B cell (primary cell): ENCODE data around the gene LRRC47. TPM values are rescaled to one million over a fixed set of nuclear protein-coding genes. Genes with fewer than 3 reads are reported as not detected.

Experiments used
- ATAC-seq: fragments of 200-7000 bp; cut with Tn5 transposase; one replicate; pipeline ENCODE4 v1.10.0; 2021; ENCODE audit warnings: low read depth, mild to moderate bottlenecking, moderate number of reproducible peaks, moderate library complexity
- CTCF ChIA-PET: fragments of 350-600 bp; sonication (Branson Sonifier 250); formaldehyde crosslinking; loops from one replicate; lab custom pipeline; 2021; ENCODE audit warnings: antibody characterized with exemption, inconsistent platforms; lab: Charles Lee
- POLR2A ChIA-PET: fragments of 350-600 bp; sonication (Branson Sonifier 250); formaldehyde crosslinking; loops from one replicate; lab custom pipeline; 2021; ENCODE audit warnings: antibody characterized with exemption; lab: Charles Lee
- DNase-seq: peaks from one replicate; pipeline ENCODE4 v3.0.0; 2013
- H2AFZ ChIP-seq: 2 replicates; pipeline ENCODE4 v1.6.1; 2012; ENCODE audit warnings: mild to moderate bottlenecking, low read depth, low read length; ENCODE audit not compliant: insufficient read depth, poor library complexity, severe bottlenecking
- H3K27ac ChIP-seq, 2 donors: 1 replicate in 1 of 2; 2 replicates in 1 of 2; pipeline ENCODE4 v1.5.1; 2012 to 2013; ENCODE audit warnings: low read length in 2 of 2, mild to moderate bottlenecking in 2 of 2, moderate library complexity in 1 of 2
- H3K27me3 ChIP-seq, 4 experiments: fragments of 200-600 bp in 1 of 4; sonication (generic) in 1 of 4; replicated peaks in 1 of 4; 1 replicate in 2 of 4; 2 replicates in 2 of 4; pipeline versions ENCODE4 v1.6.1 to v1.7.0; 2013 to 2016; ENCODE audit warnings: low read length in 3 of 4, mild to moderate bottlenecking in 2 of 4, mixed read lengths in 1 of 4, moderate library complexity in 1 of 4; ENCODE audit not compliant: insufficient read depth in 4 of 4, control insufficient read depth in 3 of 4; ENCODE audit errors: control extremely low read depth in 1 of 4
- H3K36me3 ChIP-seq, 2 experiments: replicated peaks in 1 of 2; 1 replicate in 1 of 2; 2 replicates in 1 of 2; pipeline versions ENCODE4 v1.6.1 to v1.7.1; 2013; ENCODE audit warnings: low read length in 1 of 2; ENCODE audit not compliant: insufficient read depth in 2 of 2, control insufficient read depth in 1 of 2; ENCODE audit errors: control extremely low read depth in 1 of 2, extremely low read depth in 1 of 2
- H3K4me1 ChIP-seq, 2 donors: fragments of 200-600 bp in 1 of 2; sonication (generic) in 1 of 2; 1 replicate in 1 of 2; 2 replicates in 1 of 2; pipeline versions ENCODE4 v1.5.1 to v1.6.1; 2013 to 2017; ENCODE audit warnings: low read length in 2 of 2; ENCODE audit not compliant: control insufficient read depth in 2 of 2, insufficient read depth in 2 of 2
- H3K4me2 ChIP-seq: replicated peaks from 2 replicates; pipeline ENCODE3; 2012; ENCODE audit warnings: mild to moderate bottlenecking, low read depth, low read length; ENCODE audit not compliant: poor library complexity, severe bottlenecking
- H3K4me3 ChIP-seq, 5 experiments: fragments of 200-600 bp in 1 of 5; sonication (generic) in 1 of 5; 1 replicate in 3 of 5; 2 replicates in 2 of 5; pipeline versions ENCODE4 v1.5.1 to v1.7.0; 2011 to 2016; ENCODE audit warnings: low read length in 4 of 5, mild to moderate bottlenecking in 4 of 5, low read depth in 2 of 5, control low read depth in 1 of 5, moderate library complexity in 1 of 5; ENCODE audit not compliant: insufficient read depth in 1 of 5; ENCODE audit errors: control extremely low read depth in 1 of 5, extremely low read depth in 1 of 5
- H3K79me2 ChIP-seq: fragments of 200-600 bp; sonication (generic); one replicate; pipeline ENCODE4 v1.6.0; 2016; ENCODE audit warnings: low read length; ENCODE audit not compliant: control insufficient read depth, insufficient read depth
- H3K9ac ChIP-seq: fragments of 200-600 bp; sonication (generic); 2 replicates; pipeline ENCODE4 v1.6.1; 2017; ENCODE audit warnings: mild to moderate bottlenecking, low read length, moderate library complexity
- H3K9me3 ChIP-seq, 3 donors: one replicate each; pipeline versions ENCODE4 v1.6.1 to v1.7.1; 2013; ENCODE audit warnings: low read length in 2 of 3; ENCODE audit not compliant: control insufficient read depth in 2 of 3, insufficient read depth in 1 of 3; ENCODE audit errors: control extremely low read depth in 1 of 3
- H4K20me1 ChIP-seq: 2 replicates; pipeline ENCODE4 v1.6.0; 2012; ENCODE audit warnings: mild to moderate bottlenecking, low read length; ENCODE audit not compliant: insufficient read depth, control insufficient read depth, poor library complexity, severe bottlenecking
- H3K27ac Mint-ChIP-seq: one replicate; pipeline ENCODE4 v1.8.0; 2021; ENCODE audit warnings: mixed read lengths
- H3K27me3 Mint-ChIP-seq: one replicate; pipeline ENCODE4 v1.8.0; 2021; ENCODE audit warnings: mixed read lengths
- H3K4me1 Mint-ChIP-seq: one replicate; pipeline ENCODE4 v1.8.0; 2021; ENCODE audit warnings: mixed read lengths
- H3K4me3 Mint-ChIP-seq: one replicate; pipeline ENCODE4 v1.8.0; 2021; ENCODE audit warnings: mixed read lengths
- H3K9me3 Mint-ChIP-seq: one replicate; pipeline ENCODE4 v1.8.0; 2022; ENCODE audit warnings: mixed read lengths; ENCODE audit not compliant: insufficient read depth
- CTCF ChIP-seq: fragments of 200-600 bp; IDR thresholded peaks from one replicate; pipeline ENCODE4 v1.8.0; 2022; ENCODE audit warnings: antibody characterized with exemption, mild to moderate bottlenecking
- EZH2 ChIP-seq: IDR thresholded peaks from 2 replicates; pipeline ENCODE4 v1.6.1; 2012; ENCODE audit warnings: borderline replicate concordance, low read depth, mild to moderate bottlenecking, moderate library complexity, low read length; ENCODE audit not compliant: insufficient read depth, poor library complexity, severe bottlenecking
- WGBS: methylation state at CpG from one replicate; pipeline ENCODE4 v1.1.5; 2013; ENCODE audit warnings: missing lambda C conversion rate; ENCODE audit not compliant: insufficient coverage; 5-methylcytosine and 5-hydroxymethylcytosine counted together
- intact Hi-C: fragments of 100-400 bp; cut with micrococcal nuclease; formaldehyde crosslinking; loops from one replicate; pipeline ENCODE4 v1.10.0; 2022
- polyA plus RNA-seq: library from polyadenylated mRNA; depleted of rRNA; stranded (reverse); fragments of >200 nt; gene quantifications from 2 replicates; pipeline ENCODE4 v1.2.3, GENCODE V29; 2012
- total RNA-seq, 2 donors: library from RNA; stranded (reverse); fragments of 120-200 nt in 1 of 2; gene quantifications; 1 replicate in 1 of 2; 2 replicates in 1 of 2; pipeline versions ENCODE4 v1.2.3 to v1.2.4, GENCODE V29; 2013 to 2022

Gene LRRC47
- total and polyA plus RNA-seq, 2 donors (not counting 1 experiment from before 2014, with no cell fraction given), result 16.7 to 48.2 TPM

- Histone ChIP-seq H3K4me3 (no peak overlapping the region), H3K4me2 (no peak overlapping the region), H3K79me2 (no peaks in the 10 kb centered on the region), H3K9ac (no peak overlapping the region), H3K36me3 (peaks cover 2 to 35% of the 10 kb centered on the region in 2 experiments), H3K27me3 (no peaks in the 10 kb centered on the region), H3K27ac (no peak overlapping the region), H4K20me1 (no peaks in the 10 kb centered on the region), H3K9me3 (no peaks in the 10 kb centered on the region), H3K4me1 (no peaks in the 10 kb centered on the region), H2AFZ (no peak overlapping the region)
- Mint-ChIP-seq H3K9me3 (no peaks in the 10 kb centered on the region), H3K4me3 (no peak overlapping the region), H3K27ac (no peak overlapping the region), H3K27me3 (no peaks in the 10 kb centered on the region), H3K4me1 (no peaks in the 10 kb centered on the region)
- intact Hi-C loops, result no loop called here
- no peak for ATAC-seq
- no peak for DNase-seq
- ChIA-PET CTCF (interaction anchor here (1.7 kb wide), 1 partner anchor 15 kb away, joined by 4 read pairs; no protein-coding TSS in a partner anchor), POLR2A (no interaction called here)
- 94% methylated on average over 38 of the region's 38 CpGs for WGBS
- no peak for TF ChIP-seq EZH2
These were observed 20.2 kb upstream of the LRRC47 start for GRCh38 chr1:3816331-3817137.

- Histone ChIP-seq H3K4me3 (no peak overlapping the region), H3K27me3 (no peaks in the 10 kb centered on the region), H3K4me1 (no peaks in the 10 kb centered on the region), H3K9ac (no peak overlapping the region), H3K36me3 (peaks cover 1 to 24% of the 10 kb centered on the region in 2 experiments), H3K4me2 (no peak overlapping the region), H3K9me3 (no peaks in the 10 kb centered on the region), H3K79me2 (no peaks in the 10 kb centered on the region), H3K27ac (no peak overlapping the region), H4K20me1 (no peaks in the 10 kb centered on the region), H2AFZ (no peak overlapping the region)
- Mint-ChIP-seq H3K27ac (no peak overlapping the region), H3K4me3 (no peak overlapping the region), H3K27me3 (no peaks in the 10 kb centered on the region), H3K4me1 (no peaks in the 10 kb centered on the region), H3K9me3 (no peaks in the 10 kb centered on the region)
- 95% methylated on average over 42 of the region's 42 CpGs for WGBS
- DNase-seq, result no peak
- ChIA-PET CTCF (no interaction called here), POLR2A (no interaction called here)
- intact Hi-C loops, result no loop called here
- TF ChIP-seq EZH2, result no peak
- no peak for TF ChIP-seq CTCF
- no peak for ATAC-seq
These were observed 18.7 kb upstream of the LRRC47 start for GRCh38 chr1:3814771-3815561.
